GM19099 (cell line): Measurements from ENCODE around the gene TSHB.

Experiments used
- POLR2A ChIP-seq: IDR thresholded peaks from 3 replicates; pipeline ENCODE4 v1.6.1; 2011; ENCODE audit warnings: low read depth; ENCODE audit not compliant: insufficient read length; ENCODE audit errors: extremely low read depth

TSHB gene

DNA sequence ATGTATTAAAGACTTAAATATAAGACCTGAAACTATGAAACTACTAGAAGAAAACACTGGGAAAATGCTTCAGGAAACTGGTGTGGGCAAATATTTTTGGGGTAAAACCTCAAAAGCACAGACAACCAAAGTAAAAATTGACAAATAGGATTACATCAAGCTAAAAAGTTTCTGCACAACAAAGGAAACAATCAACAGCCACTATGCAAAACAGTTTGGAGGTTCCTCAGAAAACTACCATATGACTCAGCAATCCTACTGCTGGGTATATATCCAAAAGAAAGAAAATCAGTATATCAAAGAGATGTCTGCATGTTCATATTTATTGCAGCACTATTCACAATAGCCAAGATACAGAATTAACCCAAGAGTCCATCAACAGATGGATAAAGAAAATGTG lies 17.1 kb downstream of the TSHB start:
- no peak for TF ChIP-seq POLR2A

DNA sequence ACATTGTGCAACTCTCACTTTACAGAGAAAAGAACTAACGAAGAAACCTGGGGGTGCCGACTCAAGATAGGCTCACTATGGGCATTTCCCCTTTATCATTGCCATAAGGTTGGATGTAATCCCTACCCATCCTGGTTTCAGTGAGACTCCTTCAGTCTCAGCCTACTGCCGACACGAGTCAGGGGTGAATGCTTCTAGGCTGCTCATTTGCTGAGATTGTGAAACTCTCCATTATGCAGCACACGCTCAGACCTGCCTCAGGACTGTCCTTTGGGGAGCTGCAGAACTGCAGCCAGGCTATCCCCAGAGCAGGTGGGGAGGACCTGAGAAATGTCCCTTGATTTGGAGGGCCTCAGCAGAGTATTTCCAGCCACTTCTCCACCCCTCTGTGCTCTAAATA lies 22.2 kb downstream of the TSHB start:
- TF ChIP-seq POLR2A, result no peak

DNA sequence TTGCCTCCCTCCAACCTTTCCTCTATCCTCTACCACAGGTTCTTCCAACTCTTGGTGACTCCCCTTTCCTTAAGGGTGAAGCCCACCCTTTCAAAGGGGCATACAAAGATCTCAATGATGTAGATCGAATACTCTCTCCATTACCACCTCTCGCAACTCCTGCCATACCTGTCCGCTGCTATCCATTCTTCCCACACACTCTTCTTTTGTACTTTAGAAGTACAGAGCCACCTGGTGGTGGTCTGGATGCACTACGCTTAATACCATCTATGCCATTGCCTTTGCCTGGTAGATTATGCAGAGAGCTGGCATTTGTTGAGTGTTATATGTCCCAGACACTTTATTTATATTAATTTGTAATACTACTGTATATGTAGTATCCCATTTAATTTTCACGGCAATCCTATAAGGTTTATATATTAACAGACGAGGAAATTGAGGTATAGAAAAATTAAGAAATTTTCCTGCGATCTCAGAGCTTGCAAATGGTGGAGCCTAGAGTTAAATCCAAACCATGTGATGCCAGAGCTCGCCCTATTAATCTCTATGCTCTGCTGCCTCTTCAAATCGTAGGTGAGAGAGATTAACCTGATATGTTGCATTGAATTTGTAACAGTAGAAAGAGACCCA lies 22.9 kb downstream of the TSHB start:
- no peak for TF ChIP-seq POLR2A

DNA sequence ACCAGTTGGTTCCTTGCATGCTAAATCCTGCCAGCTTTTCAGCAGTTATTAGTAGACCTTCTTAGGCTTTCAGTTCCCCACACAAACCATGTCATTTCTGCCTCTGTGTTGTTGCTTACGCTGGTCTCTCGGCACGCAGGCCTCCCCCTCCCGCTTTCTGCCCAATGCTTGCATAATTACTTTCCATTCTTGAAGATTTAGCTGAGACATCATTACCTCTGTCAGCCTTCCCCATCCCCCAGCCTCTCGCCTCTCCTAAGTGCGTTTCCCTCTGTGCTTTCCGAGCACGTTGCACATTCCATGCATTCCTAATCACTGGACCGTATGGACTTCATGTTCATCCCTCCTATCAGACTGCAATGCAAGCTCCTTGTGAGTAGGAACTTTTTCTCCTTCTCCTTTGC lies 26.8 kb downstream of the TSHB start:
- TF ChIP-seq POLR2A, result no peak

DNA sequence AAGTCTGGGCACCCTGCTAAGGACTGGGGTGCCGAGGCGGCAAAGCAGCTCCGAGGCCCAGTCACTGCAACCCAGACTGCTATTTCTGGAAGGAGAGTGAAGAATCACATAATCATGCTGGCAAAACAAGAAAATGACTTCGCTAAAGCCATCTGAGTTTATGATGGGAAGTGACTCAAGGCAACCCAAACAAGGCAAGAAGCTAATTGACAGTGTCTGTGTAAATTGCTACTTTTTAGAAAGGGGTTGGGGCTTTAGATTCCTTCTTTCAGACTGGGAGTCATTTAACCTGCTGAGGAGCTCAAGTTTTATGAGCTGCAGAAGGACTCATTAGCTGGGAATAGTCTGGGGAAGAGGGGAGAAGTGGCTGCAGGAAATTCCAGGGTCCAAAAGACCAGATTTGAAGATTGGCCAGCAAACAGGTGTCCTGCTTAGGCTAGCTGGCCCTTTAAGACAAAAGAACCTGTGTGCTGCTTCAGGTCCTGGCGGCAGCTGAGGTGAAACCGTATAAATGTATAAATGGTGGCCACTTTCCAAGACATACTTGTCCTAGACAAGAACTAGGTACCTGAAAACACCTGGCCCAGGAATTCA lies 28.1 kb downstream of the TSHB start:
- no peak for TF ChIP-seq POLR2A

DNA sequence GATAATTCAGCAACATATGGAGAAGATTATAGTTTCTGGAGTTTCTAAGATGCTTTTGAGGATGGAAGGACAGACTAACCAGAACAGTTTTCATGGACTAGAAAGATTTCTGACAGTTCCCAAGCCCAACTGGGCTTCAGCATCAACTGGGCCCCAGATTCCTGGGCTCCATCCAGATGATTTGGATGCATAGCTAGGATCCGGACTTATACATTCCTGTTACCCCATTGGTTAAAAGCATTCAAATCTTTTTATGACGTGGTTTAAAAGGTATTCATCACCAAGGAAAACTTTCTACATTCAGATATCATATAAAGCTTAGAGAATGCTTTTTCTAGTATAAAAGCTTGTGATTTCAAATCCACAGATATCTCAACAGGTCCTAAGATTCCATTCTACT lies 29.7 kb downstream of the TSHB start:
- no peak for TF ChIP-seq POLR2A

DNA sequence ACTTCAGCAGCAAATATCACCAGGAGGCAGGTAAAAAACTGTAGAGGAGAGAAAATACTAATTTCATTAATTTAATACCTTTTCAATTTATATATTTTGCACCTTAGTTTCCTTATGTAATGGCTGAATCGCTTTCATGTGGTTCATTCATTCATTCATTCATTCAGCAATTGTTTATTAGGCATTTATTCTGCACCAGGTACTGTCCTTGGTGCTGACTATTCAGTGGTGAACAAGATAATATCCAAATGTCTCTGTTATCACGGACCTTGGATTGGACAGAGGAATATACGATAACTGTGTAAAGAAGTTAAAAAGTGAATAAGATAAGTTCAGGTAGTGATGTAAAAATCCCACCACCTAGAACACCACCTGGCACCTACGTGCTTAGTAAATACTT lies 30.9 kb downstream of the TSHB start:
- no peak for TF ChIP-seq POLR2A

DNA sequence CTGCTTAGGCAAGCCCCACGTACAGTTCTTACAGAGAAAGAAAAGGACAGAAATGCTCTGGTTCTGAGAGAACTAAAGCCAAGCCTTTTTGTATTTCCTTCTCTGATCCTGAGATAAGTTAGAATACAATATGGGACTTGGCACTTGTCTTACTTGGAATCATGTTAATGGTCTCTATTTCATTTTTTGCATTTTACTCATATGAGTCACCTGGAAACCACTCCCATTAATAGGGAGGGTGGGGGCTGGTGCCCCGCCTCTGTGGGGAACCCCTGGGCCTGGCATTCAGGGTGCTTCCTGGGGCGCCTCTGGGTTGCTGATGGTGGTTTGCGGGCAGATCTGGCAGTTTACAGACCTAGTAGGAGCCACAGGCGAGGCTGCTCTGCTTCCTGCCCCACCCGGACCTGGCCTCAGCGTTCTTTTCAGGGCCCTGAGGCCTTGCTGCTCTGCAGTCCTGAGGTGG lies 32.9 kb downstream of the TSHB start:
- TF ChIP-seq POLR2A, result no peak

DNA sequence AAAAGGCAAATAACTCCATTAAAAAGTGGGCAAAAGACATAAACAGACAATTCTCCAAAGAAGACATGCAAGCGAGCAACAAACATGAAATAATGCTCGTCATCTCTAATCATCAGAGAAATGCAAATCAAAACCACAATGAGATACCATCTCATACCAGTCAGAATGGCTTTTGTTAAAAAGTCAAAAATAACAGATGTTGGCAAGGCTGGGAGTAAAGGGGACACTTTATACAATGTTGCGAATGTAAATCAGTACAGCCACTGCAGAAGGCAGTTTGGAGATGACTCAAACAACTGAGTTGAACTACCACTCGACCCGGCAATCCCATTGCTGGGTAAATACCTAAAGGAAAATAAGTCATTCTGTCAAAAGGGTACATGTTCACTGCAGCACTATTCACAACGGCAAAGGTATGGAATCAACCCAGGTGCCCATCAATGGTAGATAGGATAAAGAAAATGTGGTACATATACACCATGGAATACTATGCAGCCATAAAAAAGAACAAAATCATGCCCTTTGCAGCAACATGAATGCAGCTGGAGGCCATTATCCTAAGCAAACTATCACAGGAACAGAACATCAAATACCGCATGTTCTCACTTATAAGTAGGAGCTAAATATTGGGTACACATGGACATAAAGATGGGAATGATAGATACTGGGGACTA lies 33.7 kb downstream of the TSHB start:
- no peak for TF ChIP-seq POLR2A

DNA sequence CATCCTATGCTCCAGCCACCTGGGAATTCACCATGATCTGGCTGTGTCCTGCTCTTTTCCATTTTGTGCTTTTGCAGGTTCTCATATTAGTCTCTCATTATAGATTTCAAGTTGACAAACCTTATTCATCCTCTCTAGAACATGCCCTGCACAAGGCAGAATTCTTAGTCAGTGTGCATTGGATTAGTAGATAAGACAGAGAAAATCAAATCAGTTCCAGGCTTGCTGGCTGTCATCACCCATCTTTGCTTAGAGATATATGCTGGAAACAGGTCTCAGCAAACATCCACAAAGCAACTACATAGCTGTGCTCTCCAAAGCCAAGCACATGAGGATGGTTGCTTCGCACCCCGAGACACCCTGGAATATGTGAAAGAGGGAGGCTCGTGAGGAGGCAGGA lies 34.8 kb downstream of the TSHB start:
- TF ChIP-seq POLR2A, result no peak

DNA sequence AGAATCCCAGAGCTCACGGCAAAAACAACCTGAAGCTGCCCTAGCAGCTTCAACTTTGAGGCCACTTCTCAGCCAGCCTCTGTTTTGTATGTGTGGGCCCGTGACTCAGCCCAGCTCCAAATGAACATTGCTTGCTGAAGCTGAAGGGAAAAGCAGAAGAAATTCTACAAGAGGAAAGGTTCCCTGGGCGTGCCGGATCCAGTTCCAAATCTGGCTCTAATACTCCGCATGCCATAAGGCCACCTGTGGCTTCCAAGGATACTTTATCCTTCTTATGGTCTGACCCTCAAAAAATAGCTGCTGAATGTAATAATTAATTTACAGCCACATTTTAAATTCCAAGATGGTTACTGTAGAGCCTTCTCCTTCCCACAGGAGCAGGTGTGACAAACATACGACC lies 35.4 kb downstream of the TSHB start:
- no peak for TF ChIP-seq POLR2A

DNA sequence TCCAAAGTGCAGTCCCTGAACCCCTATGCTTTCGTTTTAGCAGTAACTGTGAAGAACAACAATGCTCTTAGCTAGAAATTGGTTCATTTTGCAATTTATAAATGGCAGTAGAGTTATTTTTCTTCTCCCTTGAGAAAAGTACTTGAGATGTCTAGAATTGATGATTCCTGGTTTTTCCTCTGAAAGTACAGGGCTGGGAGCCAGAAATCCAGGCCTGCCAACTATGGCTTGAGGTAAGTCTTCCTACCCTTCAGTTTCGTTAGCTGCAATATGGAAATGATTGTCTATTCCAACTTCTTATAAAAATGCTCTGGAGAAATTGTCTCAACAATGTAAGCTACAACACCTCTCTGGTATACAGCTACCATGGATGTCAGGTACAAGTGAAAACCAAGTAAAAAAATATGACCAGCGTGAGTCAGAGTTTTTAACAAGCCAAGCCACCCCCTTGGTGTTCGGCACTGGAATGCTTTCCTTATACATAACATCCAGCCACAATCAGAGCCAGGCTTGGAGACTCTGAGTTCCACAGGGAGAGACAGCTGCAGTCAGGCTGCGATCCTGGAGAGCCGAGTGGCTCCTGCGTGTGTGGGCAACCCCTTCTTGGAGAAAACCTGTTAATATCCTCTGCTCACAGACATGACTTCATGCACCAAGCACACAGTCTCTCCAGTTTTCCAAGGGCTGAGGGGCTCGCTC lies 37.7 kb downstream of the TSHB start:
- TF ChIP-seq POLR2A, result no peak

DNA sequence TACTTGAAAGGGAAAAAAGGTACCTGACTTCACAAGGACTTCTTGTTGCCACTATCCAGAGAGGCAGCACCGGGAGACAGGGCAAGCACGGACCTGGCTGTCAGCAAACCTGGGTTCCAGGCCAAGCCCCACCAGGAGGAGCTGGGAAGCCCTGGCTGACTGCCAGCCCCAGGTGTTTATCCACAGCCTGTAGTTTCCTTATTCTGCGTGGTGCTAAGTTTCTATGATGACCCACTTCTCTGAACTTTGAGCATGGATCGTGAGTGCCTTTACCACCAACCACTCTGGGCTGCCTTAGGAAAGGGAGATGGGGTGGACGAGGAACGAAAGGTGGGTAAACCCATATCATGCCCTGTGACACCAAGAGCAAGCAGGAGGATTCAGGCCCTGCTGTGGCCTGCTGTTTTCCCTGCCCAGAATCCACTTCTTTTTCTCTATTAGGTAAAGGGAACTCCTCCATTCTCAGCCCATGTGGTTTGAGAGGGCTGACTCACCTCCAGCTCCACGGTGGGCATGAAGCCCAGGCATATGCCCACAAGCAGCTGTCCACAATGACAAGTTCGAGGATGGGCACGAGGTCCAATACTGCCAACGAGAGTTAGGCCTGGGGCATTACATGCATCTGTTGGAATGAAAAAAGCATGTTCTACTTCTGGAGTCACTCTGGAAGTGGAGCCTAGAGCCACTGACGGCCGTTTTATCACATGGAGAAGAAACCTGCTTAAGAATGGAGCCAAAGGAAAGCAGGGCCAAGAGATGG lies 39.4 kb downstream of the TSHB start:
- TF ChIP-seq POLR2A, result no peak

DNA sequence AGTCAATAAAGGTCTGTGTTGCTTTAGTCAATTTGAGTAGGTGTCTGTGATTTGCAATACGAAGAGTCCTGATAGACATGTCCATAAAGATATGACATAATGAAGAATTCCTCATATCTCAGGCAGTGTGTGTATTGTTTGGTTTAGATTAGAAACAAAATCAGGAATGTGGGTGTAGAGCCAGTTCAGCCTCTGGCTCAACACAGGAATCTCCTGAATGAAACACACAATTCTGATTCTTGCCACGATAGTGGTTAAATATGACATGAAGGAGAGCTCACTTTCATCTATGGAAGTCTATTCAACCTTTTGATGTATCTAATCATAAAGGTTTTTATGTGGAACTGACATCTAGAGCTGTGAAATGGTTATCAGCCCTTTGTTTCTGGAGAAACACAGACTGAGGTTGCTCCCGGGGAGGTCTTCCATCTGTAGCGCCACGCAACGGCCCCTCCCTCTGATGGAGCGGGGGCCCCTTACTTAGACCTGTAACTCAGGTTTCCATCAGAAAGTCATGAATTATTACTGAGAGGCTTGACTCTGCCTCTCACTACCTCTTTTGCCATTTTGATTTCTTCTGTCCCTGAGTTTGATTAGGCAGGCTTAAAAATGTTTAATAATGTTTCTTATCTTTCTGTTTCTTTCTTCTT lies 40.2 kb downstream of the TSHB start:
- TF ChIP-seq POLR2A, result no peak

DNA sequence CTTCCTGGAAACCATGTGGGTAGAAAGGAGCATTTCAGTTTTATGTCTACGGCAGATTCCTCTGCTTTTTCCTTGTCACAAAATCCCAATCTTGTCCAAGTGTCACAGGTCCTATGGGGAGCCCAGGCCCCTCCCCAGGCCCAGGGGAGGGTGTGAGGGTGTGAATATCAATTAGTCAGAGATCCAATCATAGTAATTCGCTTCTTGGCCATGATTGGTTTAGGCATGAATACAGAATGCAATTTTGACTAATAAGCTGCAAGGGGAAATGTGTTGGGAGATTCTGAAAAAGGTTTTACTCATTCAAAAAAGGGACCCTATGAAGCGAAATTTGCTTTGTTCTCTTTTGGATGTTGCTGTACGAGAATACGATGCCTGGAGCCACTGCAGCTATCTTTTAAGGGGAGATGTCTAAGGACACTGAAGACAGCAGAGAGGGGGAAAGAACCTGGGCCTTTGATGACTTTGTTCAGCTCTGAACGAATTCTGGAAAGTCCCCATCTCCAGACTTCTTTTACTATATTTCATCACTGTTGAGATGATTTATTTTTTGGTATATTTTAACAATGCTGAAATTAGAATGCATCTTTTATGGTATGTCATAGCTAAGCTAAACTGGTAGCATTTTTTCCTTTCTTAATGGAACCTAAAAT lies 41.5 kb downstream of the TSHB start:
- no peak for TF ChIP-seq POLR2A
